Duodenal mucosa (tissue), 2 donors: ENCODE measurements around the gene AKAP13.

Source experiments
- H3K27ac ChIP-seq: one replicate; pipeline ENCODE4 v1.7.0; 2013; ENCODE audit warnings: low read depth, low read length
- H3K27me3 ChIP-seq, 2 donors: one replicate each; pipeline ENCODE4 v1.7.0; 2013; ENCODE audit warnings: low read length in 2 of 2, control low read depth in 1 of 2; ENCODE audit not compliant: insufficient read depth in 2 of 2, control insufficient read depth in 1 of 2
- H3K36me3 ChIP-seq, 2 donors: one replicate each; pipeline ENCODE4 v1.7.0; 2013; ENCODE audit warnings: low read length in 2 of 2, control low read depth in 1 of 2; ENCODE audit not compliant: insufficient read depth in 2 of 2, control insufficient read depth in 1 of 2
- H3K4me1 ChIP-seq, 2 donors: one replicate each; pipeline ENCODE4 v1.7.0; 2013; ENCODE audit warnings: low read length in 2 of 2, control low read depth in 1 of 2; ENCODE audit not compliant: insufficient read depth in 2 of 2, control insufficient read depth in 1 of 2
- H3K4me3 ChIP-seq, 2 donors: one replicate each; pipeline ENCODE4 v1.7.0; 2013; ENCODE audit warnings: low read length in 2 of 2, low read depth in 1 of 2
- H3K9ac ChIP-seq, 2 donors: one replicate each; pipeline ENCODE4 v1.7.0; 2013; ENCODE audit warnings: low read length in 2 of 2, low read depth in 1 of 2
- H3K9me3 ChIP-seq, 2 donors: one replicate each; pipeline ENCODE4 v1.7.0; 2013; ENCODE audit warnings: low read length in 2 of 2, control low read depth in 1 of 2; ENCODE audit not compliant: control insufficient read depth in 1 of 2

AKAP13 gene

DNA sequence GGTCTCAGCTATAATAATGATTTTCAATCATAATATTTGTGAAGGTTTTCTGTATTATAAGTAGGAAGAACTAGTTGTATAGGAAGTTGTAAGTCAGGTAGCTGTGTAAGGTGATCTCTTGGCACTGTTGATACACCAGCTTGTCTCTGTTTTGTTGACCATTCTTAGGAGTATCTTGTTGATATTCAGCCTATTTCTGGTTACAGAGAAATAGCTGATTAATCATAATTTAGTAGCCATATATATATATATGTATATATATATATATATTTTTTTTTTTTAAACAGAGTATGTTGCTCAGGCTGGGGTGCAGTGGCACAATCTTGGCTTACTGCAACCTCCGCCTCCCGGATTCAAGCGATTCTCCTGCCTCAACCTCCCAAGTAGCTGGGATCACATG is 20.2 kb downstream of the AKAP13 start:
- H3K27me3 ChIP-seq = no peaks in the 10 kb centered on the region
- H3K9ac ChIP-seq = no peak overlapping the region
- H3K4me1 ChIP-seq = peaks cover 27 to 38% of the 10 kb centered on the region in 2 donors
- no peaks in the 10 kb centered on the region for H3K9me3 ChIP-seq
- H3K36me3 ChIP-seq = no peaks in the 10 kb centered on the region
- H3K4me3 ChIP-seq = no peak overlapping the region
- no peak overlapping the region for H3K27ac ChIP-seq

- H3K9ac ChIP-seq = no peak overlapping the region
- H3K27ac ChIP-seq = no peak overlapping the region
- no peaks in the 10 kb centered on the region for H3K9me3 ChIP-seq
- H3K4me3 ChIP-seq = no peak overlapping the region
- no peaks in the 10 kb centered on the region for H3K27me3 ChIP-seq
- peaks cover 27 to 38% of the 10 kb centered on the region in 2 donors for H3K4me1 ChIP-seq
- no peaks in the 10 kb centered on the region for H3K36me3 ChIP-seq
Observed at GRCh38 chr15:85401108-85401774, 20.8 kb downstream of the AKAP13 start.

DNA sequence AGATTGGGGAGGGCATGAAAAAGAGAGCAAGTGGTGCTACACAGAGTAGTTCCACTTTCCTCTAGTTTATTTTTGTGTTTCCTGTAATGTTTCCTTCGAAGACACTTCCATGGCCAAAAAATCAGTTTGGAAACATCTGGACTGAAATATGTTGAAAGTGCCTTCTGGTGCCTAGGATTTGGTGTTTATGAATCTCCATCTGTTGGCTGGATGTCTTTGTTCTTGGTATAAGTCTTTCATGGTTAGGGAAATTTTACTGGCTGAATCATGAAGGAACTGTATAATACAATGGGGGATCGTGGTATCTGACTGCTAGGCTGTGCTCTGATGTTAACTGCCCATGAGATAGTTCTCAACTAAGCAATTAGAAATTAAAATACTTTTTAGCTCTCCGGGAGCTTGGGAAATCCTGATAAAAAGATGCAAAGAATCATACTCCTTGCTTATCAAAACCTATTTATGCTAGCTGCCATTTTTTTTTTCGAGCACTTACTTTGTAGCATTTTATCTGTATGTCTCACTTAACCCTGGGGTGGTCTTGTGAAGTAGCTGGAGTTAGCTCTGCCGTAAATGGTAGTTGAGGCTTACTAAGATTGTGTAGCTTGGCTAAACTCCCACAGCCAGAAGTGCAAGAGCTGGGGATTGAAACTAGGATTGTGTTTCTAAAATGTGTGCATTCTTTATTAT is 21.9 kb downstream of the AKAP13 start:
- no peaks in the 10 kb centered on the region for H3K36me3 ChIP-seq
- H3K4me1 ChIP-seq = peaks cover 27 to 38% of the 10 kb centered on the region in 2 donors
- no peaks in the 10 kb centered on the region for H3K9me3 ChIP-seq
- no peak overlapping the region for H3K27ac ChIP-seq
- no peaks in the 10 kb centered on the region for H3K27me3 ChIP-seq
- H3K4me3 ChIP-seq = no peak overlapping the region
- H3K9ac ChIP-seq = no peak overlapping the region

DNA sequence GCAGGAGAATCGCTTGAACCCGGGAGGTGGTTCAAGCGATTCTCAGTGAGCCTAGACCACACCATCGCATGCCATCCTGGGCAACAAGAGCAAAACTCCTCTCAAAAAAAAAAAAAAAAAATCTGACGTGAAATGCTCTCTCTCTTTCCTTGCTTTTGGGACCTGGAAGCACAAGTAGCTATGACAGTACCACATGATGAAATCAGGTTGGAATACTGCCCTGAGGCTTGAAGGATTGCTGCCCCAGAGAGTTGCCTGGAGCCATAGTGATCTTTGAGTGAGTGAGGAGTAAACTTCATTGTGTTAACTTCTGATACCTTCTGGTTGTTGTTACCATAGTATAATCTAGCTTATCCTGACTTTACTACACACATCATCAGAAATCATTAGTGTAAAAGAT is 23.3 kb downstream of the AKAP13 start:
- Histone ChIP-seq H3K4me3 (no peak overlapping the region), H3K36me3 (no peaks in the 10 kb centered on the region), H3K9me3 (no peaks in the 10 kb centered on the region), H3K4me1 (peaks cover 33 to 46% of the 10 kb centered on the region in 2 donors), H3K27ac (no peak overlapping the region), H3K27me3 (no peaks in the 10 kb centered on the region), H3K9ac (no peak overlapping the region)

DNA sequence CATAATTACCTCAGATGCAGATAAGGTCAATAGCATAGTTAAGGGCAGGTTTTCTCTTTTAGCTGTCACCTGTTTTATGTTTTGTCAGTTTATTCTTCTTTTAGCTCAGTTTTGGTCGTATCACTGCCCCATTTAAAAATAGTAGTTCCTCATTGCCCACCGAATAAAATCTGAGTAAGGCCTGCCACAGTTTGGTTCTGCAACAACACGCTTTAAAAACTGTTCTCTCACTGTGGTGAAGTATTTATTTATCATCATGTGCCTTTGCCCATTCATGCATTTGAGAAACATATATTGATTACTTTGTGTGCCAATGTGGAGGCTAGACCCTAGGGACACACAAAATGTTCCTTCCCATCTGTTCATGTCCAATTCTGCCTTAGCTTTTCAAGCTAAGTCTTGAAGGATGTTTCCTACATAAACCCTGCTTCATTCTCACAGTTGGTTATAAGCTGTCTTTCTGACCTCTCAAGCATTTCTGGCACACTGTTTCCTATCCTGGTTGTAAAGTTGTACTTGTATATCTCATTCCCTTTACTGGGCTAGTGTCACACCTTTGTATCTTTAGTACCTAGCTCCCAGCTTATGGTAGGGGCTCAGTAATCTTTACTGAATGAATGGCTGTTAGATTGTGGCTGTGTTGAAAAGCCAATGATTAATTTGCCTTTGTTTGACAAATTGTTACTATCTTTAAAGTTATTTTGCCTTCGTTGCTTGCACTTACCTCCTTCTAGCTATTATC is 23.9 kb downstream of the AKAP13 start:
- Histone ChIP-seq H3K9me3 (no peaks in the 10 kb centered on the region), H3K9ac (no peak overlapping the region), H3K36me3 (no peaks in the 10 kb centered on the region), H3K27me3 (no peaks in the 10 kb centered on the region), H3K4me1 (peaks cover 33 to 46% of the 10 kb centered on the region in 2 donors), H3K27ac (no peak overlapping the region), H3K4me3 (no peak overlapping the region)

- Histone ChIP-seq H3K4me3 (no peak overlapping the region), H3K27ac (no peak overlapping the region), H3K27me3 (no peaks in the 10 kb centered on the region), H3K9ac (no peak overlapping the region), H3K36me3 (no peaks in the 10 kb centered on the region), H3K9me3 (no peaks in the 10 kb centered on the region), H3K4me1 (peaks cover 33 to 46% of the 10 kb centered on the region in 2 donors)
Observed at GRCh38 chr15:85404918-85405866, 24.8 kb downstream of the AKAP13 start.

DNA sequence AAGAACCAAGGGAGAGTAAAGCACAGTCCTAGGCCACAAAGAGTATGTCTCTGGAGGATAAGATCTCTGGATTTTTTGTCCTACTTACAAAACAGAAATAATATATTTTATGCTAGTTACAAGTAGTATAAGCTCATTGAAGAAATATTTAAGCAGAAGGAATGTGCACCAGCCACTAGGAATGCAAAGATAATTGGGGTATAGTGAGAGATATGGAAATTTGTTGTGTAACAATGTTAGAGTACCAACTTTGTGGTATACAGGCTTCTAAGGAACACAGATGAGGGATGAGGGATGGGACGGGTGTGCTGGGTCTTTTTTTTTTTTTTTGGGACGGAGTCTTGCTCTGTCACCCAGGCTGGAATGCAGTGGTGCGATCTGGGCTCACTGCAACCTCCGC is 26.5 kb downstream of the AKAP13 start:
- Histone ChIP-seq H3K27ac (no peak overlapping the region), H3K36me3 (no peaks in the 10 kb centered on the region), H3K9ac (no peak overlapping the region), H3K9me3 (no peaks in the 10 kb centered on the region), H3K4me3 (no peak overlapping the region), H3K27me3 (no peaks in the 10 kb centered on the region), H3K4me1 (peaks cover 33 to 40% of the 10 kb centered on the region in 2 donors)

DNA sequence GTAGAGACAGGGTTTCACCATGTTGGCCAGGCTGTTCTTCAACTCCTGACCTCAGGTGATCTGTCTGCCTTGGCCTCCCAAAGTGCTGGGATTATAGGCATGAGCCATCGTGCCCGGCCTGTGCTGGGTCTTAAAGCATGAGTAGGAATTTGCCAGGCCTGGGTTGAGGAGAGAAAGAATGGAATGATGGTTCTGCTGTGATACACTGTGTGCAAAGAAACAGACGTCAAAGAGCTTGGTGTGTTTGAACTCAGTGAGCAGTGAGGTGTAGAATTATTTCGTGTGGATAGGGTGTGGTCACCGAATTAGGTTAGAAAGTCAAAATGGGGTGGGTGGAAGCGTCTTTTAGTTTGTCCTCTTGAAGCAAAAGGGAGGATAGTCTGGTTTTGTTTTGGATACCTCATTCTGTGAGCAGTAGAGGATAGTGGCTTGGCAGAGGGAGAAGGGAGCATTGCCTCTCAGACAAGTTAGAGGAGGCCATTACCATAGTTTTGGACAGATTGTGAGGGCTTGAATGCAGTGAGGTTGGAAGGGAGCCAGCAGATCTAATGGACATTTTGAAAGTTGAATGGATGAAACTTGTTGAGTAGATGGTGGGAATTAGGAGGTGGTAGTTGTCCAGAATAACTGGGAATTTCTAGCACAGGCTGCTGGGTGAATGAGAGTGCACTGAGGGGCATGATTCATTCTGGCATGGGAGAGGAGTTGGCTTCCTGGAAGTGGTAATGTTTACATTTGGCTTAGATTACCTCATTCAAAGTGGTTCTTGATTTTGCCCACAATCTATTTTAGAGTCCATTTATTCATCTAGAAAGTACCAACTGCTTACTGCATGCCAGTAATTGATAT is 27.2 kb downstream of the AKAP13 start:
- H3K27ac ChIP-seq = no peak overlapping the region
- H3K36me3 ChIP-seq = no peaks in the 10 kb centered on the region
- peaks cover 30 to 33% of the 10 kb centered on the region in 2 donors for H3K4me1 ChIP-seq
- no peak overlapping the region for H3K9ac ChIP-seq
- H3K4me3 ChIP-seq = no peak overlapping the region
- H3K9me3 ChIP-seq = no peaks in the 10 kb centered on the region
- H3K27me3 ChIP-seq = no peaks in the 10 kb centered on the region

DNA sequence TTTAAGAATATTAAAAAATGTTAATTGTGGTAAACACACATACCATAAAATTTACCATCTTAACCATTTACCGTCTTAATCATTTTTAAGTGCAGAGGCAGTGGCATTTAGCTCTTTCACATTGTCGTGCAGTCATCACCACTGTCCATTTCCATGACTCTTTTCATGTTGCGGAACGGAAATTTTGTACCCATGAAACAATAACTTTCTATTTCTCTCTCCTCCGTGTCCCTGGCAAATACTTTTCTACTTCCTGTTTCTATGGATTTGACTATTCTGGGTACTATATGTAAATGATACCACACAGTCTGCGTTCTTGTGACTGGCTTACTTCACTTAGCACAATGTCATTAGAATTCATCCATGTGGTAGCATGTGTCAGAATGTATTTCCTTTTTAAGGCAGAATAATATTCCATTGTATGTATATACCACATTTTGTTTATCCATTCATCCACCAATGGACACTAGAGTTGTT is 27.9 kb downstream of the AKAP13 start:
- H3K9me3 ChIP-seq = no peaks in the 10 kb centered on the region
- H3K4me3 ChIP-seq = no peak overlapping the region
- H3K9ac ChIP-seq = no peak overlapping the region
- peaks cover 30 to 34% of the 10 kb centered on the region in 2 donors for H3K4me1 ChIP-seq
- no peak overlapping the region for H3K27ac ChIP-seq
- no peaks in the 10 kb centered on the region for H3K36me3 ChIP-seq
- no peaks in the 10 kb centered on the region for H3K27me3 ChIP-seq
